IPS DF 19.7 (cell line): Measurements from ENCODE around the gene PCDH17.
A peak's percentile ranks its signal among the peaks of the same experiment; 100 is the strongest.

Experiments used
- DNase-seq: peaks from one replicate; pipeline ENCODE4 v3.0.0-alpha.2; 2013; ENCODE audit warnings: low read depth, low spot score

The PCDH17 gene, protein sequence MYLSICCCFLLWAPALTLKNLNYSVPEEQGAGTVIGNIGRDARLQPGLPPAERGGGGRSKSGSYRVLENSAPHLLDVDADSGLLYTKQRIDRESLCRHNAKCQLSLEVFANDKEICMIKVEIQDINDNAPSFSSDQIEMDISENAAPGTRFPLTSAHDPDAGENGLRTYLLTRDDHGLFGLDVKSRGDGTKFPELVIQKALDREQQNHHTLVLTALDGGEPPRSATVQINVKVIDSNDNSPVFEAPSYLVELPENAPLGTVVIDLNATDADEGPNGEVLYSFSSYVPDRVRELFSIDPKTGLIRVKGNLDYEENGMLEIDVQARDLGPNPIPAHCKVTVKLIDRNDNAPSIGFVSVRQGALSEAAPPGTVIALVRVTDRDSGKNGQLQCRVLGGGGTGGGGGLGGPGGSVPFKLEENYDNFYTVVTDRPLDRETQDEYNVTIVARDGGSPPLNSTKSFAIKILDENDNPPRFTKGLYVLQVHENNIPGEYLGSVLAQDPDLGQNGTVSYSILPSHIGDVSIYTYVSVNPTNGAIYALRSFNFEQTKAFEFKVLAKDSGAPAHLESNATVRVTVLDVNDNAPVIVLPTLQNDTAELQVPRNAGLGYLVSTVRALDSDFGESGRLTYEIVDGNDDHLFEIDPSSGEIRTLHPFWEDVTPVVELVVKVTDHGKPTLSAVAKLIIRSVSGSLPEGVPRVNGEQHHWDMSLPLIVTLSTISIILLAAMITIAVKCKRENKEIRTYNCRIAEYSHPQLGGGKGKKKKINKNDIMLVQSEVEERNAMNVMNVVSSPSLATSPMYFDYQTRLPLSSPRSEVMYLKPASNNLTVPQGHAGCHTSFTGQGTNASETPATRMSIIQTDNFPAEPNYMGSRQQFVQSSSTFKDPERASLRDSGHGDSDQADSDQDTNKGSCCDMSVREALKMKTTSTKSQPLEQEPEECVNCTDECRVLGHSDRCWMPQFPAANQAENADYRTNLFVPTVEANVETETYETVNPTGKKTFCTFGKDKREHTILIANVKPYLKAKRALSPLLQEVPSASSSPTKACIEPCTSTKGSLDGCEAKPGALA (N-terminal part only)

DNA sequence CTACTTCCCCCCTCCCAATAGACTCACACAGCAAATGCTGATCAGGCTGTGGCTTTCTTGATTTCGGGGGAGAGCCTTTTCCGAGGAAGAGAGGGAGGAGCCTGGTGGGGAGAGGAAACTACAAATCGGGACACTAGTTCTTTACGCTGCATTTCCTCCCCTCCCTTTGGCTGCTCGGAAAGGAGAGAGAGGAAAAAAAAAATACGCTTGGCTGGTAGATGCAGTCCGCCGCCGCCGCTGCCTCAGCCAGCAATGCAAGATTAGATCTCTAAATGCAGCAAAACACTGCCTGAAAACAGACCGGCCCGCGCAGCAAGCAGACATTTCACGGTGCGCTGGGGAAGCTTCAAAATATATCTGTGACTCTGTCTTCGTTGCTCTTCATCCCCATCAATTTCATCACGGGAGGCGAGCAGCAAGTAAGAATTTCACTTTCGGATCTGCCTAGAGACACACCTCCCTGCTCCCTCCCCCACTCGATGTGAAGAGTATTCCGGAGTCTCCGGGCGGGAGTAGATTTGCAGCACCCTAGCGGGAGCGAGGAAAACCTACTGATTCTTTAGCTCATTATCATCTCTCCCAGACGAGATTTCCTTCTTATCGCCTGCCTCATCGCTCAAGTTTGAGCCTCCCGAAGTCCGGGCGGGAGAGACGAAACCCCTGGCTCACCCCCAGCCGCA is at the start of gene PCDH17:
PCDH17 (plus strand) TSS at position 149 of the 680 bp plus-strand sequence. CDS start 803 bp downstream, outside the sequence.
- DNase-seq, result no peak

DNA sequence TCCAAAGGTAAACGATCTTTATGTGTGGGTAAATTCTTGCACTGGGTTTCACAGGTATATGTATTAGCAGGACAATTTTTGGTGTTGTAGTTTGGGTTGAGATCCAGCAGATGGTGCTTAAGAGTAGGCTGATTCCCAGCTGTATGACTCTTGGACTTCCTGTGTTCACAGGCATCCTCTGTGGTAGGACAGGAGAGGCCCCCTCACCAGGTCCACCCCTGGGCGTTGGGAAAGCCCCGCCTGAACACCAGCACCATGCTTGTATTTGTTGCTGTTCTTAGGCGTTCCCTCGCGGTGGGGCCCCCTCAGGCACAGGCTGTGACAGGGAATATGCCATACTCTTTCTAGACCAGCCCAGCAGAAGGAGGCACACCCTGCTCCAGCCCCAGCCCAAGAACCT is 49.5 kb upstream of the PCDH17 start:
- DNase-seq, result peak; percentile 35

DNA sequence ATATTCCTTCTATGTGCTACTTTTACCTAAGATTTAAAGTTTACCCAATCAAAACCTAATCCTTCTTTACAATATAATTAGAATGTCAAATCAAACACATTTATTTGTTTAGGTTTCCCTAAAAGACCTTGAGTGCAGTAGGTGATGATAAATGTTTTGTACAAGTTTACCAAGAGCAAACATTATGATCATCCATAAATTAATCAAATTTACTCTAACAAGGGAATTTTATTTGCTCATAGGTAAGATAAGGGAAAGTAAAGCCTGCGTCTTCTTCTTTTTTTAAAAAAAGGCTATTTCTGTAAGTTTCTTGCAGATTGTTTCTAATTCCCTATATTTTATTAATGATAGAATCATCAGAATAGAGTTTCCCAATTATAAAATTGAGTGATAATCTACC is 48.0 kb upstream of the PCDH17 start:
- DNase-seq, result no peak

DNA sequence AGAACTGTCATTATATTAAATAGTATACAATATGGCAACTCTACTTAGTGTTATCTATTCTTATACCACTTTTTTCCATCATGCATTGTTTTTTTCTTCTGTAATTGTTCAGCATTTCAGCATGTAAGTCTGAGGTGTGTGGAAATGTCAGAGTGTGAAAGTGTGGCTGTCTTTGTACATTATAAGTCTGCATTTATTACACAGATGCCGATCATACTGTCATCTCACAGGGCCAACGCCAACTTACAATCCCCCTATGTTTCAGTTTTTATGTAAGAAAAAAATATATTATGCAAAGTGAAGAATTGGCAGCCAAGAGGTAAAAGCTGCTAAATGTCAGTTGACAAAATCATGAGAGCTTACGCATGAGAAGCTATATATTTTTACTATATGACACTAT is 42.9 kb upstream of the PCDH17 start:
- no peak for DNase-seq

DNA sequence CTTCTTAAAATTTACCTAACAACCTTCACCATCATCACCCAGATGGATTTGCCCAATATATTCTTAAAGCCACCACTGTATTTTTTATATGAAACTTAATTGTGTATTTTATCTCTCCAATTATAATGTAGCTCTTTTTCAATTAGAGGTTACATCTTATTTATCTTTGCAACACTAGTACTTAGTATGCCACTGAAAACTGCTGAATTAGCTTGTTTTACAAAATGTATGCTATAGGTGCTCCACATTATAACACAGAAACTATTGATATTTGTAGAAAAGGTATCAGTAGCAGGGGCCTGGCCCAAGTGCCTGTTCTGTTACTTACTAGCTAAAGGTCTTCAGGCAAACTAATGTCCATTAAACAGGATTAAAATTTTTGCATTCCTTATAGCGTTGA is 35.8 kb upstream of the PCDH17 start:
- DNase-seq, result no peak

DNA sequence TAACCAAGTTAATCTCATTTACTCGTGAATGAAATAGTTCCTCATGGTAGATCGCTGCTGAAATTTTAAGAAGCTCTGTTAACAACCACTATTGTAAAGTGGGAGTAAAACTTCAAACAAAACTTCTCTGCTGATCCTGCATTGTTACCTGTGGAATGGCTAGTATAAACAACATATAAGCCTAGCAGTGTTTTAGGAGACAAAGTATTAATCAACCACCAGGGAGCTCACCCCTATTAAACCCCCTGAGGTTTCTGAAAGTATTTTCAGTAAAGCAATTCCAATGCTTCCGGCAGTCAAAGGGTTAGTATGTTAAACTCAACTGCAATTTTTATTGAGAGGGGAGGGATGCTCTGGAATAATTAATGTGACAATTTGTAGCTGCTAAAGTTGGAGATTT is 30.0 kb upstream of the PCDH17 start:
- DNase-seq, result no peak

DNA sequence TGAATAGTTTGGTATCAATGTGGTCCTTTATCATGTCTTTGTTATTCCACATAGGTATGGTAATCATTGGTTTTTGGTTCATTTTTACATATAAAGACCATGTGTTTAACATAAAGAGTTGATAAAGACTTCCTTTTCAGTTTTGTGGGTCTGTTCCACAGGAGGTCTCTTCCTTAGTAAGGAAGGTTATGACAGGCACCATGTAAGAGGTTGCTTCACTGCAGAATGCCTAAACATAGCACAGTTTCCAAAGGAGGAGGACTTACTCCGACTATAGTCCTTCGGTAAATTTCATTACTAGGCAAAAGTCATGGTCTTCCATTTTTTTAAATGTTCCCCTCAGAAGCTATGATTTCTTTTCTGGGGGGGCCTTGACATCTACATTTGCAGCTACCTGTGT is 27.1 kb upstream of the PCDH17 start:
- no peak for DNase-seq

DNA sequence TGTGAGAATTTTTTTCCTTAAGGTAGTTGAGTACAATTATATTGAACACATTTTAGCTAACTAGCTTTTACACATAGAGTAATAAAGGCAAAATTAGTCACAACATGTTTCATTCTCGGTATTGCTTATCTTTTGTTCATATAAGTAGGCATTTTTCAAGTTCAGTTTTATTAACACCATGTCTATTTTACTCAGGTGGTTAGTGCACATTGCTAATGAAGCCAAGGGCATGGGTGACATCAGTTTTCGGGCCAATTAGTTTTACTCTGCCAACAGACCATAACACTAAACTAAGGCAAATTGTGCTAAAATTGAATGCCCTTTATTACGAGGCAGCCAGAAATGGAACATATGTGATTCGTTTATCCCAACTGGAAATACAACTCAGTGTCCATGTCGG is 19.6 kb upstream of the PCDH17 start:
- no peak for DNase-seq

DNA sequence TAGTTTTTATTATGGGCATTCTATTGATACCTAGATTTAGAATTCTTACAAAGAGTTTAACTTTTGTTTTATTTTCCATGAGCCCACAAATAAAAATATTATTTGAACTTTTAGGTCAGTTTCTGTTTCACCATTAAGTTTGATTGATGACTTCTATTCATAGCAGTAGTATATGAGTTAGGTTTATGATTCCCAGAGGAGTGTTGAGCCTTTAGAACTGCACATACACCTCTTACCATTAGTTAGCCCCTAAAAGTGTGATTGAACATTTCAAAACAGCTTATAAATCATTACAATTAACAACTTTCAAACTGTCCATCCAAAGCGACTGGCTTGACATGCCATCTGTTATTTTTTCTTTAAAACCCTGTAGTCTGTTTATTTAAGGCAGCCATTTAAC is 19.0 kb upstream of the PCDH17 start:
- no peak for DNase-seq

DNA sequence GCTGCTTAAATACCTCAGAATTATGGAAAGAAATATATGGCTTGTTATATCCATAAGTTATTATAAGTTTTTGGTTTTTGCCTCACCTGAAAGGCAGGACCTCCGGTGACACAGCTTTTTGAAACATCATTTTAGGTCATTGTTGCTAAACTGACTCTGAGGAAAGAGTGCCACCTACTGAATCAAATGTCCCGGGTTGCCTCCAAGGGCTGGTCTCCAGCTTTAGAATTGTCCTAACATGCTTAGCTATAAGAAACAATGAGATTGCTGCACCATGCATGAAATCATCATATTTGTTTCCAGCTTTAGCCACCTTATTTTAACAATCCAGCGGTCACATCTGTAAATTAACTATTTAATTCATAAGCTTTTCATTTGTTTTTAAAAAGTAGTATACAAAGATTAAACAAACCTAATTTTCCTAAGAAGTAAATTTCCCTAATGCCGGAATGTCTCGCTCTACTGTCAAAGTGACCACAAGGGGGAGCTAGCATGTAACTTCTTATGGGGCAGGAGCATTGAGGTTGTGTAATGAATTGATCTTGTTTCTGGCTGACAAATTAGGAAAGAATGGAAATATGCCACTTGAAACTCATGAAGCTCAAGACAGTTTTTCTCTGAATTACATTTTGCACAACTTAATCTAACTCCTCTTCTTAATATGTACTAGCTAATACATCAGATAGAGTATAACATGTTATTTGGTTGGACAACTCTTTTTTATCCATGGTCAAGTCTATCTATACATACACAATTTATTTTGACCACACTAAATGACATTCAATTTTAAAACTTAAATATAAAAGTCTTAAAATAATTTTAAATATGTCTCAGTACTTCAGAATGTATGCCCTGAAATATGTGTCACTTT is 6.7 kb upstream of the PCDH17 start:
- no peak for DNase-seq

DNA sequence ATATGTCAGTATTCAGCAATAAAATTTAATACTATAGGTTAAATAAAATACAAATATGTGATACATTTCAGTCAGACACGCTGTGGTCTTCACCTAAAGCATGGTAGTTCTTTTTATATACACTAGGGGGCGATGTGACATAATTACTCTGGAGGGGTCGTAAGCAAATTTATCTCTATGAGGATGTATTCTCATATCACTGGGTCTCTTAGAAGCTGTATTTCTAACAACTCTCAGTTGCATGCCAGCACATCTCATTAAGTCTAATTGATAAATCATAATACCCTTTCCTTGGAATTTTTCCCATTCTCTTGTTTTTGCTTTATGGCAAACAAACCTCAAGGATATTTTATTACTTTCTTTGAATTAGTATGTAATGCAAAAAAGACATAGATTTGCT is 3.9 kb upstream of the PCDH17 start:
- DNase-seq, result no peak

DNA sequence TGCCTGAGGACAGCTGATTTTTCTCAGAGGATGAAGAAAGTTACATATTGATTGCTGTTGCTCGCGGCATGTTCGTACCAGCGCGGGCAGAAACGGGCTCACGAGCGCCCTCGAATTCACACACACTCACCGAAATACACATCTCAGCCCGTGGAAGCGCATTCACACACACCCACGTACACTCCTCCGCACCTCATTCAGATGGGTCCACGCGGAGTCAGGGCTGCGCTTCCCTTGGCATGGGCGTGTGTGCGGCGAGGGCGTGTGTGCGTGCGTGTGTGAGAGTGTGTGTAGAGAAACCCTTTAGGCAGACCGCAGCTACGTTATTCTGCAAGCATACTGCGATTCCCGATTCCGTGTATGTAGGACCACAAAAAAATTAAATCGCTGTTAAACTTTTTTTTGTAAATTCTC is 2.1 kb upstream of the PCDH17 start:
- DNase-seq, result no peak

DNA sequence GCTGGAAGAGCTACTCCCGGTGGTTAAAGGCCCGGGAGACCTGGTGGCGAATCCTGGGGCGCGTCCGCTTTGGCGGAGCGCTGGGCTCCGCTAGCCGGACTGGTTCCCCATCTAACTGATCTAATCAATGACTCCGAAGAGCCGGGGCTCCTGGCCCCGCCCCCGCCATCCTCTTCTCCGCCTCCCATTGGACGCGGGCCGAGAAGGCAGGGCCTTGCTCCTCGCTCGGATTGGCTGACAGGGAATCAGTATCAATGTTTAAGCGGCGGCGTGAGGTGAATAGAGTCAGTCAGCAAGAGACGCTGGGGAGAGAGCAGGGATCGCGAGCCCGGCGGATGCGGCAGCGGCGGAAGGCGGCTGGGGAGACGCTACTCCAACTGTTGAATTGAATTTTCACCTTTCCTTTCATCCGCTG is 1.7 kb upstream of the PCDH17 start:
- peak; percentile 88 for DNase-seq

DNA sequence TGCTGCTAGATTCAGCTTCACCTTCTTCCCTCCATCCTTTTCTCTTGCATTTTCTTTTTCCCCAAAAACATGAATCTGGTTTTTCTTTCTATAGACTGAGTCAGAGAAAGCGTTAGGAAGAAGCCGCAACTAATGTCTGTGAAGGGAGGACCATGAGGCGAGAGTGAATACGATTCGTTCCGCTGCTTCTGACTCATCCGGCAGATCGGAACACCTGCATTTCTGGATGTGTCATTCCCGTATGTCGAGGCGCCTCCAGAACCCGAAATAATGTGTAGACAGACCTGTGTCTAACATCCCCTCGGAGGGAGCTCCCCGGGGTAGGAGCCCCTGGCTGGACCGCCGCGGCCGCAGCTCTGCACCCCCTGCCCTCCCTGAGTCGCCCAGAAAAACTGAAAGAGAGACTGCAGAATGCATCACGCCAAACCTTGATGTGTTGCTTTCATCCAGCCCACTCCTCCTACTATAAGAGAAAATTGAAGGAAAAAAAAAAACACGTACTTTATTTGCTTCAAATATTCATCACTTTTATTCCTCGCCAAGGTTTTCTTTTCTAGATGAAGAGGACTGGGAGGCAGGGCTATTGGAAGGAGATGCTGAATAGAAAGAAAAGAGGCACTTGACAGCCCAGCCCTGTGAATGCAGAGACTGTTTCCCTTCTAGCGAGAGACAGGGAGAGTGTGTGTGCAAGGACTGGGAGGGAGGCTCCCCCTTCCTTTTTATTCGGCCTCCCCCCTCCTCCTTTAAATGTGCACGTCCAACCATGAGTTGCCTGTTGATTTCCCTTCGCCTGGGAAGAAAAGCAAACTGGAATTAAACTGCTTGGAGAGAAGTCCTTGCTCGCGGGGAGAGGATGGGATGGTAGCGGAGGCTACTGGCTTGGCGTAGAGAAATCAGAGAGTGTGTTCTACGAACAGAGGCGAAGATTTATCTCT is 616 bp upstream of the PCDH17 start:
- no peak for DNase-seq

DNA sequence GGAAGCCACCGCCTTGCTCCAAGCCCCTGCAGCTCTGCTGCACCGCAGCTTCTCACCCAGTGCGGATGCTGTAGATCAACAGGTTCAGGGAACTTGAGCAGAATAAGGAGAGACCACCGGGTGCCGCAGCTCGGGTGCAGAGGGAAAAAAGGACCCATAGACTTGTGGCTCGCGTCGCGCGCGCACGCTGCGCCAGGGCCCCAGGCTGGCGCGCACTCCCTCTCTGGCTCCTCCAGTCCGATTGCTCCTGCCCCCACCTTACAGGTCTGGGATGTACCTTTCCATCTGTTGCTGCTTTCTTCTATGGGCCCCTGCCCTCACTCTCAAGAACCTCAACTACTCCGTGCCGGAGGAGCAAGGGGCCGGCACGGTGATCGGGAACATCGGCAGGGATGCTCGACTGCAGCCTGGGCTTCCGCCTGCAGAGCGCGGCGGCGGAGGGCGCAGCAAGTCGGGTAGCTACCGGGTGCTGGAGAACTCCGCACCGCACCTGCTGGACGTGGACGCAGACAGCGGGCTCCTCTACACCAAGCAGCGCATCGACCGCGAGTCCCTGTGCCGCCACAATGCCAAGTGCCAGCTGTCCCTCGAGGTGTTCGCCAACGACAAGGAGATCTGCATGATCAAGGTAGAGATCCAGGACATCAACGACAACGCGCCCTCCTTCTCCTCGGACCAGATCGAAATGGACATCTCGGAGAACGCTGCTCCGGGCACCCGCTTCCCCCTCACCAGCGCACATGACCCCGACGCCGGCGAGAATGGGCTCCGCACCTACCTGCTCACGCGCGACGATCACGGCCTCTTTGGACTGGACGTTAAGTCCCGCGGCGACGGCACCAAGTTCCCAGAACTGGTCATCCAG is 964 bp downstream of the PCDH17 start:
- no peak for DNase-seq

DNA sequence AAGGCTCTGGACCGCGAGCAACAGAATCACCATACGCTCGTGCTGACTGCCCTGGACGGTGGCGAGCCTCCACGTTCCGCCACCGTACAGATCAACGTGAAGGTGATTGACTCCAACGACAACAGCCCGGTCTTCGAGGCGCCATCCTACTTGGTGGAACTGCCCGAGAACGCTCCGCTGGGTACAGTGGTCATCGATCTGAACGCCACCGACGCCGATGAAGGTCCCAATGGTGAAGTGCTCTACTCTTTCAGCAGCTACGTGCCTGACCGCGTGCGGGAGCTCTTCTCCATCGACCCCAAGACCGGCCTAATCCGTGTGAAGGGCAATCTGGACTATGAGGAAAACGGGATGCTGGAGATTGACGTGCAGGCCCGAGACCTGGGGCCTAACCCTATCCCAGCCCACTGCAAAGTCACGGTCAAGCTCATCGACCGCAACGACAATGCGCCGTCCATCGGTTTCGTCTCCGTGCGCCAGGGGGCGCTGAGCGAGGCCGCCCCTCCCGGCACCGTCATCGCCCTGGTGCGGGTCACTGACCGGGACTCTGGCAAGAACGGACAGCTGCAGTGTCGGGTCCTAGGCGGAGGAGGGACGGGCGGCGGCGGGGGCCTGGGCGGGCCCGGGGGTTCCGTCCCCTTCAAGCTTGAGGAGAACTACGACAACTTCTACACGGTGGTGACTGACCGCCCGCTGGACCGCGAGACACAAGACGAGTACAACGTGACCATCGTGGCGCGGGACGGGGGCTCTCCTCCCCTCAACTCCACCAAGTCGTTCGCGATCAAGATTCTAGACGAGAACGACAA is 1.8 kb downstream of the PCDH17 start:
- DNase-seq, result no peak

DNA sequence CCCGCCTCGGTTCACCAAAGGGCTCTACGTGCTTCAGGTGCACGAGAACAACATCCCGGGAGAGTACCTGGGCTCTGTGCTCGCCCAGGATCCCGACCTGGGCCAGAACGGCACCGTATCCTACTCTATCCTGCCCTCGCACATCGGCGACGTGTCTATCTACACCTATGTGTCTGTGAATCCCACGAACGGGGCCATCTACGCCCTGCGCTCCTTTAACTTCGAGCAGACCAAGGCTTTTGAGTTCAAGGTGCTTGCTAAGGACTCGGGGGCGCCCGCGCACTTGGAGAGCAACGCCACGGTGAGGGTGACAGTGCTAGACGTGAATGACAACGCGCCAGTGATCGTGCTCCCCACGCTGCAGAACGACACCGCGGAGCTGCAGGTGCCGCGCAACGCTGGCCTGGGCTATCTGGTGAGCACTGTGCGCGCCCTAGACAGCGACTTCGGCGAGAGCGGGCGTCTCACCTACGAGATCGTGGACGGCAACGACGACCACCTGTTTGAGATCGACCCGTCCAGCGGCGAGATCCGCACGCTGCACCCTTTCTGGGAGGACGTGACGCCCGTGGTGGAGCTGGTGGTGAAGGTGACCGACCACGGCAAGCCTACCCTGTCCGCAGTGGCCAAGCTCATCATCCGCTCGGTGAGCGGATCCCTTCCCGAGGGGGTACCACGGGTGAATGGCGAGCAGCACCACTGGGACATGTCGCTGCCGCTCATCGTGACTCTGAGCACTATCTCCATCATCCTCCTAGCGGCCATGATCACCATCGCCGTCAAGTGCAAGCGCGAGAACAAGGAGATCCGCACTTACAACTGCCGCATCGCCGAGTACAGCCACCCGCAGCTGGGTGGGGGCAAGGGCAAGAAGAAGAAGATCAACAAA is 2.6 kb downstream of the PCDH17 start:
- no peak for DNase-seq
